NCI-H2081 treated with DMSO at 0.1 percent for 48 hours (cell line): ENCODE results near the gene EXOC3L2.

ENCODE experiments used
- DNase-seq: peaks from one replicate; lab custom pipeline; 2025; lab: John Stamatoyannopoulos, UW

The EXOC3L2 gene

DNA sequence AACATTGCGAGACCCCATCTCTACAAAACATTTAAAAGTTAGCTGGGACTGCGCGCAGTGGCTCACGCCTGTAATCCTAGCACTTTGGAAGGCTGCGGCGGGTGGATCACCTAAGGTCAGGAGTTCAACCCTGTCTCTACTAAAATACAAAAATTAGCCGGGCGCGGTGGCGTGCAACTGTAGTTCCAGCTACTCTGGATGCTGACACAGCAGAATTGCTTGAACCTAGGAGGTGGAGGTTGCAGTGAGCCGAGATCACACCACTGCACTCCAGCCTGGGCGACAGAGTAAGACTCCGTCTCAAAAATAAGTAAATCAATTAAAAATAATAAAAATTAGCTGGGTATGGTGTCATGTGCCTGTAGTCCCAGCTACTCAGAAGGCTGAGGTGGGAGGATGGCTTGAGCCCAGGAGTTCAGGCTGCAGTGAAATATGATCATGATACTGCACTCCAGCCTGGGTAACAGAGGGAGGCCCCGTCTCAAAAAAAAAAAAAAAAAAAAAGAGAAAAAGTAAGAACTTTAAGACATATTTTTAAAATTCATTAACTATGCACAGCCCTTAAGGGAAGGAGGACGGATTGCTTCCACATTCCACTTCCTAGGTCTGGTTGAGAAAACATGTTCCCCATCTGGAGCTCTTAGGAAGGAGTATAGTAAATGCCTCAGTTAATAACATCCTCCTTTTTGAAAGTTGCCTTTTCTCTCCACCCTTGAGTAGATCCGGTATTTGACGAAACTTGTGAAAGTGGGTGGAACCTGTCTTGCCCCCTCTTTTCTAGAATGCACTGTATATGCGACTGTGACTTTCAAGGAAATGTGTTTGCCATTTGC lies 26.1 kb downstream of the EXOC3L2 start:
- DNase-seq: no peak

DNA sequence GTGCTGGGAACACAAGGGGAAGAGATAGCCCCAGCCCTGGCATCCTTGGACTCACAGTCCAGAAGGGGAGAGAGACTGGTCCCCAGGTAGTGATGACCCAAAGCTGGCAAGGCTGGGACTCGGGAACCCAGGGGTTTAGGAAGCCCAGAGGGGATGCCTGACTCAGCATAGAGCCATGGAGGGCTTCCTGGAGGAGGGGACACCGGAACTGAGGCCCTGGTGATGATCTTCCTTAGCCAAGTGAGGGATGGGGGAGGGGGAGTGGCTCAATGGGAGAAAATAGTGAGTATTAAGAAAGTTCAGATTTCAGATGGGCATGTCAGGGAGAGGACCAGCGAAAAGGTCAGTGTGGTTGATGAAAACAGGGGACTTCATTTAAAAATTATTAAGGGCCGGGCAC lies 26.8 kb downstream of the EXOC3L2 start:
- DNase-seq: no peak

DNA sequence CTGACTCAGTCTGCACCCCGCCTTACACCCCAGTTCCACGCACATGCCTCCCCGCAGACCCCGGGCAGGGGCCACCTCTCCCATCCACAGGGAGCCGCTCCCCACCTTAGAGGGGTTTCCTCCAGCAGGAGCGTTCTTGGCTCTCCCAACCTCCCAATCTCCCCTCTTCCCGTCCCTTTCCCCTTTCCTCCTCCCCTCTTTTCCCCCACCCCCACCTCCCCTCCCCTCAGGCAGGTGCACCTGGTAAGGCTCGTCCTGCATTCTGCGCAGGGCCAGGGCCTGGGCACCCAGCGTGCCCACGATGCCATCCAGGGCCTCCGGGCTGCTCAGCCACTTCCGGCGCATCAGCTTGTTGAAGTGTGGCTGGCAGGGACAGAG lies 27.3 kb downstream of the EXOC3L2 start:
- no peak for DNase-seq

DNA sequence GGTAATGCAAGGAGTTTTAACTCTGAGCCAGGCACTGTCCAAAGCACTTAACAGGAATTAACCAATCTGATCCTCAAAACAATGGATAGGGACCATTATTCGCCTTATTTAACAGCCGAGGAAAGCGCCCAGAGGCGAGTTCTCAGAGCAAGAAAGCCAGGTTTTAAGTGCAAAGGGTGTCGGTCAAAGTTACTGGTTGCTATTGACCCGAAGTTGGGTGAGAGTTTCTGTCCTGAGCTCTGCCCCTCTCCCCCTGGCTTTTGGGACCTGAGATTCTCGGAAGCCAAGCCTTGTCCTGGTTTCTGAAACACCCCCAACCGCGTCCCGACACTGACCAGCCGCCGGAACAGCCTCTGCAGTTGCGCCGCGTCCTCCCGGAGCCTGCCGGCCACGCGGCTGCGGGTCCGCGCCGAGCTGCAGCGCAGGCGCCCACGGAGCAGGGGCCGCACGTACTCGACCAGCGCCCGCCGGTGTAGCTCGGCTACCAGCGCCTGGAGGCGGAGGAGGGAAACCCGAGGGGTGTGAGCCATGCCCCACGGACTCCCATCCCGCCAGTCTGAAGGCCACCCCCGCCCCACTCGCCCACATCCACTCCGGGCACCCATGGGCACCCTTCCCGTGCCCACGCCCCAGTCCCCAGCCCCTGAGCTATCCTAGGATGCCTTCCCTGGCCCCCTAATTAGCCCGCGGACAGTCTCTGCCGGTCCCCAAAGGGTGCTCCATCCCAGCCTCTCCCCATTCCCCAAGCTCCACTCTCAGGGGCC lies 27.8 kb downstream of the EXOC3L2 start:
- no peak for DNase-seq

DNA sequence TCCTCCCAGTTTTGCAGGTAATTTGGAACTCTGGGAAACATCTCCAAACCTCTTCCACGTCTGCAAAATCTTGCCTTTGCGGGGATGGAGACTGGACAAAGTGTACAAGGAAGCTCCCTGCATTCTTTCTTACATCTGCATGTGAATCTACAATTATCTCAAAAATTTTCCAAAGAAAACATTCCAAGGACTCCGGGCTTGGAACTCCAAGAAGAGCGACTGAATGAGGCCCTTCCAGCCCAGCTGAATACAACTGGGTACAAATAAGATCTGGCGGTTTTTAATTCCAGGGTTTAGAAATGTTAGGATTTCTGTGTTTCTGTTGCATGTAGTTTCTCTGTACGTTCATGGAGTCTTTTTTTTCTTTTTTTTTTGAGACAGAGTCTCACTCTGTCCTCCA lies 28.5 kb downstream of the EXOC3L2 start:
- DNase-seq: no peak

DNA sequence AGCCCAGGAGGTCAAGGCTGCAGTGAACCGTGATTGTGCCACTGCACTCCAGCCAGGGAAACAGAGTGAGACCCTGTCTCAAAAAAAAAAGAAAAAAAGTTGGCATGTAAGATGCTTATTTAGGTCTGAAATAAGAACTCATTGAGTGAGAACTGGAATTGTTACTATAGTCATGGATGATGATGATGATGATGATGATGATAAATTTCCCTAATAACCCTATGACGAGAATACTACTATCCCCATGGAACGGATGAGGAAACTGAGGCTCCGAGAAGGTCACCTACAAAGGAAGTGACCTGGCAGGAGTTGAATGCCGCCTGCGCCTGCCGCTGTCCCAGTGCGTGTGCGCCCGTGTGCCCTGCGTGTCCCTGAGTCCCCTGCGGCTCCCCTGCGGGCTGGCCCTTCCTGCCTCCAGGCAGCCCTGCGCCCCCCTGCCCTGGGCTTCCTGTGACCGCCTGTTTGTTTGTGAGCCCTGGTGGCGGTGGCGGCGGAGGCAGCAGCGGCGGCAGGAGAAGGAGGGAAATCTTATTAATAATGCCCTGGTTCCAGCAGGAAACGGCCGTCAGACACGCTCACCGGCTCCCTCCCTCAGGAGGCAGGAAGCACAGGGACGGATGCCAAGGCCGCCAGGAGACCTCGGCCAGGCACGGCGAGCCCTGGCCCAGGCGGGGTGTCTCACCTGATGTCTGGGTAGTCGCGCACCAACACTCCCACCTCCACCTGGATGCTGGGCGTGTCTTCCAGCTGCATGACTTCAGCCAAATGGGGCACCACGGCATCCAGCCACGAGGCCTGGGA lies 29.6 kb downstream of the EXOC3L2 start:
- peak; percentile 16 for DNase-seq

DNA sequence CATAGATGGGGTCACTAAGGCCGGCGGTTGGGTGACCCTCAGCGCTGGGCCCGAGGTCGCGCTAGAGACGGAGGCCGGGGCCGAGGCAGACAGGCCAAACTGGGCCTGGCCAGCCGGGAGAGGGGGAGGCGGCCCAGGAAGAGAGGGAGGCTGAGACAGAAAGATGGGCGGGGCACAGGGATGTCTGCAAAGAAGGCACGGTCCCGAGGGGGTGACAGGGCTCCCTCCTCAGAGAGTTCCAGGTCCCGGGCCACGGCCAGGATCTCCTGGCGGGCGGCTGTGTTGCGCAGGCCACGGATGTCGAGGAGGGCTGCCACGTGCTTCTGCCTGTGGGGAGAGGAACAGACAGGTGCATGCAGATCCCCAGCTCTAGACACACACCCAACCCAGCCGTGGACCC lies 32.2 kb downstream of the EXOC3L2 start:
- DNase-seq: no peak

DNA sequence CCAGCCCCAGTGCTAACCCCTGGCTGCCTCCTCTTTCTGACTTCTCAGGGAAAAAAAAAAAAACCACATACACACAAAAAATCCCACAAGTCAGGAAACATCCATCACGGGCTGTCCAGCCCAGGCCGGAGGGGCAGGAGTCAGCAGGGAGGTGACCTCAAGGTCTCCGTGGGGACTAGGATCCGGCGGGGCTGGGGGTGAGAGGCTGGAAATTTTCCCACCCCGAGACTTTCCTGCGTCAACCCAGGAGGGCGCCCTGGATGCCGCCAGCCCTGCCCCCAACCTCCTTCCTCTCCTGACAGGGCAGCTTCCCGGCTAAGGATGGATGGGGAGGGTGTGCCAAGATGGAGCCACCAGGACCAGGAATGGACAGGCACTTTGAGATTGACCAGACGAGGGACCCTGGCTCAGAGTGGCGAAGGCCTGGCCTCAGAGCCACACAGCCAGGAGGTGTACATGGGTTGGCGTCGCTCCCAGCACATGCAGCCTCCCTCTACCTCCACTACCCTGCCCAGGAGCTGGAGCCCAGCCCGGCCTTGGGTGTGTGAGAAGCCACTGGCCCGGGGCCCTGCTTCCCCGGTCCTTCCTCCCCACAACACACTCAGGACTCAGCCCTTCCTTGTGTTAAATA lies 33.3 kb downstream of the EXOC3L2 start:
- DNase-seq: no peak

DNA sequence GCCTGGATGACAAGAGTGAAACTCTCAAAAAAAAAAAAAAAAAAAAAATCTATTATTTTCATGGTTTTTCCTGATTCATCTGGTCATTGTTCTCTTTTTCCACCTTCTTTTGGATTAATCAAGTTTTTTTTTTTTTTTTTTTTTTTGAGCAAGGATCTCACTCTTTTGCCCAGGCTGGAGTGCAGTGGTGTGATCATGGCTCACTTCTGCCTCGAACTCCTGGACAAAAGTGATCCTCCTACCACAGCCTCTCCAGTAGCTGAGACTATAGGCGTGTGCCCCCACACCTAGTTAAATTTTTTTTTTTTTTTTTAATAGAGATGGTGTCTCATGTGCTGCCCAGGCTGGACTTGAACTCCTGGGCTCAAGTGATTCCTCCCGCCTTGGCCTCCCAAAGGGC lies 38.9 kb downstream of the EXOC3L2 start:
- no peak for DNase-seq

DNA sequence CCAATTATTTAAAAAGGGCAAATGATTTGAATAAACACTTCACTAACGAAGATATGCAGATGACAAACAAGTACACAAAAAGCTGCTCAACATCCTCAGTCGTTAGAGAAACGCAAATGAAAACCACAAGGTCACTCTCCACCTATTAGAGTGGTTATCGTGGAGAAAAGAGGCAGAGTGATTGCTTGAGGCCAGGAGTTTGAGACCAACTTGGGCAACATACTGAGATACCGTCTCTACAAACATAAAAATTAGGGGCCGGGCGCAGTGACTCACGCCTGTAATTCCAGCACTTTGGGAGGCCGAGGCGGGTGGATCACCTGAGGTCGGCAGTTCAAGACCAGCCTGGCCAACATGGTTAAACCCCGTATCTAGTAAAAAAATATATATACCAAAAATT lies 39.4 kb downstream of the EXOC3L2 start:
- no peak for DNase-seq

DNA sequence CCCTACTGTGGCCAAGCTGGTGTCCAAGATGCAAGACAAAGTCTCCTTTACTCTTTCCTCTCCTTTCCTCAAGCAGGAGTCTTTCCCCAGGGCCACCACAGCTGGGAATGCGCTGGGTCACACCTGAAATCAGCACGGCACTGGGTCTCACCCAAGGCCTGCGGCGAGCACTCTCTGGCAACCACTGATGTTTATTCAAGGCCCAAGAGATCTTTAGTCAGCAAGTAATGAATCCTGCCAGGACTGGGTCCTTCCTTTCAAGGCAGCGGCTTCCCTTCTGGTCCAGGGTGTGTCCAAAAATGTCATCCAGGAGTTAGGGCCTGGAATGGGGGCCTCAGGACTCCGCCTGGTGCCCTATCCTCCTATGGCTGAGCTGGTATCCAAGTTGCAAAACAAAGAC lies 42.6 kb downstream of the EXOC3L2 start:
- DNase-seq: no peak

DNA sequence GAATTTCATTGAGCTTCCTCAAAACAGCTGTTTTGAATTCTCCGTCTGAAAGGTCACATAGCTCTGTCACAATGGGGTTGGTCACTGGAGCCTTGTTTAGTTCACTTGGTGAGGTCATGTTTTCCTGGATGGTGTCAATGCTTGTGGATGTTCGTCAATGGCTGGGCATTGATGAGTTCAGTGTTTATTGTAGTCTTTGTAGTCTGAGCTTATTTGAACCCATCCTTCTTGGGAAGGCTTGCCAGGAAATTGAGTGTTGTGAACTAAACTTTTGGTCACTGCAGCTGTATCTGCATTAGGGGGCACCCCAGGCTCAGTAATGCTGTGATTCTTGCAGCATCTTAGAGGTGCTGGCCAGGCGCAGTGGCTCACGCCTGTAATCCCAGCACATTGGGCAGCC lies 44.6 kb downstream of the EXOC3L2 start:
- no peak for DNase-seq

DNA sequence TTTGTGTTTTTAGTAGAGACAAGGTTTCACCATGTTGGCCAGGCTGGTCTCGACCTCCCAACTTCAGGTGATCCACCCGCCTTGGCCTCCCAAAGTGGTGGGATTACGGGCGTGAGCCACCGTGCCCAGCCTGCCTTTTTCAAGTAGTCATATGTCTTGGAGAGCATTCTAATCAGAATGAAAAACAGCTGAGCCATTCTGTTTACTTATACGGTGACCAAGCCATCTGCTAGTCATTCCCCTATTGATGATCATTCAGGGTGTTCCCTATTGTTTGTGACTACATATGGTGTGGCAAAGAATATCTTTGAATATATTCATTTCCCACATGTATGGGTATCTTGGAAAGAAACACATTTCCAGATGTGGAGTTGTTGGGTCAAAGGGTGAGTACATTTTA lies 49.4 kb downstream of the EXOC3L2 start:
- no peak for DNase-seq

DNA sequence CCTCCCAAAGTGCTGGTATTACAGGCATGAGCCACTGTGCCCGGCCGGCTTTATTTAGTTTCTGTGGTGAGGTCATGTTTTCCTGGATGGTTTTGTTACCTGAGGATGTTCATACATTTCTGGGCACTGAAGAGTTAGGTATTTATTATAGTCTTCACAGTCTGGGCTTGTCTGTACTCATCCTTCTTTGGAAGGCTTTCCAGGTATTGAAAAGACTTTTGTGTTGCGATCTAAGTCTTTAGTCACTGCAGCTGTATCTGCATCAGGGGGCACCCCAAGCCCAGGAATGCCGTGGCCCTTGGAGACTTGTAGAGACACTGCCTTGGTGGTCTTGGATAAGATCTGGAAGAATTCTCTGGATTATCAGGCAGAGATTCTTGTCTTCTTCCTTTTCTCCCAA lies 53.8 kb downstream of the EXOC3L2 start:
- DNase-seq: no peak

DNA sequence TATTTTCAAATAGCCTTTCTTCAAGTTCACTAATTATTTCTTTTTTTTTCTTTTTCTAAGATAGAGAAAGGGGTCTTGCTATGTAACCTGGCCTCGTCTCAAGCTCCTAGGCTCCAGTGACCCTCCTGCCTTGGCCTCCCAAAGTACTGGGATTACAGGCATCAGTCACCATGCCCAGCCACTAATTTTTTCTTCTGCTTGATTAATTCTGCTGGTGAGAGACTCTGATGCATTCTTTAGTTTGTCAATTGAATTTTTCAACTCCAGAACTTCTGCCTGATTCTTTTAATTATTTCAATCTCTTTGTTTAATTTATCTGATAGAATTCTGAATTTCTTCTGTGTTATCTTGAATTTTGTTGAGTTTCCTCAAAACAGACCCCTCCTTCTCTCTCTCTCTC lies 55.2 kb downstream of the EXOC3L2 start:
- DNase-seq: no peak

DNA sequence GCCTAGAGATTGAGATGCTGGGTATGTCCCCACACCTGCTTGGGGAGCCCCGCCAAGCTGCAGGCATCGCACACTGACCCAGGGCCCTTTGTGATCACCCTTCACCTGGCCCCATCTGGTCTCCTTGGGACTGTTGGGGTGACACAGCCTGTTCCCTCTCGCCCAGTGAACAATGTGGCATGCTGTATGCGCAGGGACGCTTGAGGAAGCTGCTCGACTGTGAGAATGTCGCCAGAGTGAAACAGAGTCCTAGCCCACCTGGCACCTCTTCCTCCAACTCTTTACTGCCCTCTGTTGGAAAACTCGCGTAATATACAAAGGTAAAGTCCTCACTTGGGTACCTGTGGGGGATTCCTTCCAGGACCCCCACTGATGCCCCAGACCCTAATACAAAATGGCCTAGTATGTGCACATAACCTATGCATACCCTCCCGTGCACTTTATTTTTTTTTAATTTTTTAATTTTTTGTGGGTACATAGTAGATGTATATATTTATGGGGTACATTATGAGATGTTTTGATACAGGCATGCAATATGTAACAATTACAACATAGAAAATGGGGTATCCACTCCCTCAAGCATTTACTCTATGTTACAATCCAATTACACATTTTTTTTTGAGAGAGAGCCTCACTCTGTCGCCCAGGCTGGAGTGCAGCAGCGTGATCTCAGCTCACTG lies 57.6 kb downstream of the EXOC3L2 start:
- no peak for DNase-seq

DNA sequence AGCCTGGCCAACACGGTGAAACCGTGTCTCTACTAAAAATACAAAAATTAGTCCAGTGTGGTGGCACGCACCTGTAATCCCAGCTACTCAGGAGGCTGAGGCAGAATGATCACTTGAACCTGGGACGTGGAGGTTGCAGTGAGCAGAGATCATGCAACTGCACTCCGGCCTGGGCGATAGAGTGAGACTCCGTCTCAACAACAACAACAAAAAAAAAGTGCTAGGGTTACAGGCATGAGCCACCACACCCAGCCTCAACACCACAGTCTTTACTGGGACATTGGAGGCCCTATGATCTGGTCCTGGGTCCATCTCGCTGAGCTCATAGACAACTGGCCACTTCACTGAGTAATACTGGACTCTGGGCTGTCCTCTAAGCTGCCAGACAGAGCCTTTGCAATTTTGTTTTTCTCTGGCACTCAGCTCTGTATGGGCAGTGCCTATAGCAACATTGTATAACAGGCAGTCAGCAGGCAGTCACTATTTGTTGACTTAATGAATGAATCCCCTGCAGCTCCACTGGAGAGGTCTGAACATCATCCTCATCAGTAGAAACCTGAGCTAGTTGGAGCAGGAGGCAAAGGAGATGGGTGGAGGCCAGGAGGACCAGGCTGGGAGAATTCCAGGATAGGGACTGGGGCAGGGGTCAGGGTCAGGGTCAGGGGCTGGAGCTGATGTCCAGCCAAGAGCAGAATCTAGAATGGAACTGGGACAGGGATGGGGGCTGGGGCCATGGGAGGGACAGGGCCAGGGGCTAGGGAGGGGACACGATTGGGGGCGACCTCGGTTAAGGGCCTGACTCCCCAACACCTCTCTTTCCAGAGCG lies 58.5 kb downstream of the EXOC3L2 start:
- DNase-seq: no peak

DNA sequence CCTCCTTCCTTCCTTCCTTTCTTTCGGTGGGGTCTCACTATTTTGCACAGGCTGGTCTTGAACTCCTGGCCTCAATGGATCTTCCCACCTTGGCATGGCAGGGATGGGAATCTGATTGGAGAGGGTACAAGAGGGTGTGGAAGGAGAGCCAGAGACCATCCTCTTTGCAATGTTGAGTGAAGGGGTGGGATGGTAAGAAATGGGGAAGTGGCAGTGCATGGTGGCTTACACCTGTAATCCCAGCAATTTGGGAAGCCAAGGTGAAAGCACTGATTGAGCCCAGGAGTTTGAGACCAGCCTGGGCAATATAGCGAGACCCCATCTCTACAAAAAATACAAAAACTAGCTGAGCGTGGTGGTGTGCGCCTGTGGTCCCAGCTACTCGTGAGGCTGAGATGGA lies 61.1 kb downstream of the EXOC3L2 start:
- DNase-seq: no peak

DNA sequence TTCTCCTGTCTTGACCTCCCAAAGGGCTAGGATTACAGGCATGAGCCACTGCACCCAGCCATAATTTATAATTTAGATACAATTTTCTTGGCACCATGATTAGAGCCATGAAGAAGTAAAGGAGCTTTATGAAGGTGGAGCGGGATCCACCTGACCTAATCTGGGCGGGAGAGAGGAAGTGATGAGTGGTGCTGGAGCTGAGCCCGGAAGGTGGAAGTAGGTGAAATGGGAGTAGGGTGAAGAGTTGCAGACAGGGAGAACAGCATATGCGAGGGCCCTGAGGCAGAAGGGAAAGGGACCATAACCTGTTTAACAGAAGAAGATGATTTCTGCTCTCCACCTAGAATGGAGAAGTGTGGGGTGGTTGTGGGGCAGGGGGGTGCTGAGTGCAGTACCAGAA lies 62.4 kb downstream of the EXOC3L2 start:
- DNase-seq: no peak

DNA sequence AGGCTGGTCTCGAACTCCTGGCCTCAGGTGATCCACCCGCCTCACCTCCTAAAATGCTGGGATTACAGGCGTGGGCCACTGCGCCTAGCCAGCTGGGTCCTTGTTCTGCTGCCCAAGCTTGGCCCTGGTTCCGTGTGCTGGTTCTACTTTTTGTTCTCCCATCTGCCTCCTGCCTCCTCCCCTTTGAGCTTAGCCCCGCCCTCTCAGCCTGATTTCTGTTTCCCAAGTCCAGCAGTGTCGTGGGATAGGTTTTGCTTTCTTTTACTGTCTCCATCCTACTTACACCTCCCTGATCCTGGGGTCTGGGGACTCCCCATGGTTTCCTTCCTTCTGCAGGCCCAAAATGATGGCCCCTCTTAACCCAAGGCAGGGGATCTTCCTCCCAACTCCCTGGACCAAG lies 64.3 kb downstream of the EXOC3L2 start:
- DNase-seq: no peak

DNA sequence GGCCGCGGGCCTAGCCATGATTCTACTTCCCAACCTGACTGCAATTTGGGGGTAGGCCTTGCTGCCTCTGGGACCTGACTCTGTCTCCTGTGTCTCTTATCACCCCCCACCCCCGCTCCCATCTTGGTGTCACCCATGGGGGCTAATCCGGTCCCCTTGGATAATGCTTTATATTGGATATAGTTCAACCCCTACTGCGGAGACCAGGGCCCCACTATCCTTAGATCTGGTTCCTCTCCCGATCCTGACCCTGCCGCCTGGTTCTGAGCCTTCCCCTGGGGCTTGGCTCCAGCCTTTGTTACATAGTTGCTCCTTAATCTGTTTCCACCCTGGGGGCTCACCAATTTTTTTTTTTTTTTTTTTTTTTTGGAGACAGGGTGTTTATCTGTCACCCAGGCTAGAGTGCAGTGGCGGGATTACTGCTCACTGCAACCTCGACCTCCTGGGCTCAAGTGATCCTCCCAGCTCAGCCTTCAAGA lies 65.3 kb downstream of the EXOC3L2 start:
- DNase-seq: no peak
